Stimulated activated effector memory CD8-positive, alpha-beta T cell treated with anti-CD3 and anti-CD28 coated beads, Interleukin-12 subunit alpha, Interleukin-12 subunit beta, amount 100 ng/mL, for 72 hours (primary cell): ENCODE data around the gene NTRK2.

Source experiments
- ATAC-seq: fragments of 150-1000 bp; cut with Tn5 transposase; 2 replicates; pipeline ENCODE4 v1.10.0; 2021
- DNase-seq, 2 donors: peaks; one replicate each; pipeline ENCODE4 v3.0.0; 2021 to 2022; ENCODE audit warnings: low spot score in 2 of 2
- H3K27ac Mint-ChIP-seq: one replicate; pipeline ENCODE4 v1.8.0; 2022; ENCODE audit warnings: mild to moderate bottlenecking, mixed read lengths
- H3K36me3 Mint-ChIP-seq: one replicate; pipeline ENCODE4 v1.8.0; 2022; ENCODE audit warnings: mild to moderate bottlenecking, mixed read lengths
- H3K4me1 Mint-ChIP-seq: one replicate; pipeline ENCODE4 v1.8.0; 2022; ENCODE audit warnings: mixed read lengths
- H3K4me3 Mint-ChIP-seq: one replicate; pipeline ENCODE4 v1.8.0; 2022; ENCODE audit warnings: mild to moderate bottlenecking, mixed read lengths
- H3K9me3 Mint-ChIP-seq: one replicate; pipeline ENCODE4 v1.8.0; 2022; ENCODE audit warnings: mixed read lengths

Gene NTRK2

GRCh38 chr9:84969736-84970135 is 300.2 kb downstream of the NTRK2 start:
- Mint-ChIP-seq H3K4me1 (no peaks in the 10 kb centered on the region), H3K9me3 (no peaks in the 10 kb centered on the region), H3K4me3 (no peak overlapping the region), H3K27ac (no peak overlapping the region), H3K36me3 (no peaks in the 10 kb centered on the region)
- no peak for ATAC-seq
- DNase-seq = no peak

GRCh38 chr9:84970432-84970831 is 300.9 kb downstream of the NTRK2 start:
- Mint-ChIP-seq H3K4me3 (no peak overlapping the region), H3K4me1 (no peaks in the 10 kb centered on the region), H3K27ac (no peak overlapping the region), H3K36me3 (no peaks in the 10 kb centered on the region), H3K9me3 (no peaks in the 10 kb centered on the region)
- DNase-seq (no peak), ATAC-seq (no peak)

GRCh38 chr9:84971571-84971970 is 302.0 kb downstream of the NTRK2 start:
- H3K4me3 Mint-ChIP-seq = no peak overlapping the region
- no peak for ATAC-seq
- no peaks in the 10 kb centered on the region for H3K36me3 Mint-ChIP-seq
- DNase-seq = no peak
- no peak overlapping the region for H3K27ac Mint-ChIP-seq
- H3K4me1 Mint-ChIP-seq = no peaks in the 10 kb centered on the region
- no peaks in the 10 kb centered on the region for H3K9me3 Mint-ChIP-seq

GRCh38 chr9:84974258-84974657 is 304.7 kb downstream of the NTRK2 start:
- Mint-ChIP-seq H3K4me3 (no peak overlapping the region), H3K4me1 (no peaks in the 10 kb centered on the region), H3K27ac (no peak overlapping the region), H3K36me3 (no peaks in the 10 kb centered on the region), H3K9me3 (no peaks in the 10 kb centered on the region)
- ATAC-seq (no peak), DNase-seq (no peak)

- no peaks in the 10 kb centered on the region for H3K4me1 Mint-ChIP-seq
- H3K27ac Mint-ChIP-seq = no peak overlapping the region
- no peaks in the 10 kb centered on the region for H3K36me3 Mint-ChIP-seq
- ATAC-seq = no peak
- H3K4me3 Mint-ChIP-seq = no peak overlapping the region
- no peak for DNase-seq
- no peaks in the 10 kb centered on the region for H3K9me3 Mint-ChIP-seq
Observed at GRCh38 chr9:84974855-84975254, 305.3 kb downstream of the NTRK2 start.

- Mint-ChIP-seq H3K4me1 (no peaks in the 10 kb centered on the region), H3K9me3 (no peaks in the 10 kb centered on the region), H3K36me3 (no peaks in the 10 kb centered on the region), H3K4me3 (no peak overlapping the region), H3K27ac (no peak overlapping the region)
- DNase-seq (no peak), ATAC-seq (no peak)
Observed at GRCh38 chr9:84975926-84976325, 306.4 kb downstream of the NTRK2 start.

- Mint-ChIP-seq H3K27ac (no peak overlapping the region), H3K9me3 (no peaks in the 10 kb centered on the region), H3K36me3 (no peaks in the 10 kb centered on the region), H3K4me1 (no peaks in the 10 kb centered on the region), H3K4me3 (no peak overlapping the region)
- ATAC-seq (no peak), DNase-seq (no peak)
Observed at GRCh38 chr9:84978661-84979060, 309.1 kb downstream of the NTRK2 start.

GRCh38 chr9:84983749-84984148 is 314.2 kb downstream of the NTRK2 start:
- DNase-seq (no peak), ATAC-seq (no peak)
- Mint-ChIP-seq H3K4me3 (no peak overlapping the region), H3K27ac (no peak overlapping the region), H3K4me1 (no peaks in the 10 kb centered on the region), H3K36me3 (no peaks in the 10 kb centered on the region), H3K9me3 (no peaks in the 10 kb centered on the region)

GRCh38 chr9:84988621-84989020 is 319.1 kb downstream of the NTRK2 start:
- H3K9me3 Mint-ChIP-seq = no peaks in the 10 kb centered on the region
- H3K27ac Mint-ChIP-seq = no peak overlapping the region
- DNase-seq (no peak), ATAC-seq (no peak)
- H3K4me3 Mint-ChIP-seq = no peak overlapping the region
- no peaks in the 10 kb centered on the region for H3K36me3 Mint-ChIP-seq
- no peaks in the 10 kb centered on the region for H3K4me1 Mint-ChIP-seq

- no peak for DNase-seq
- no peak for ATAC-seq
Observed at GRCh38 chr9:84990416-84990815, 320.9 kb downstream of the NTRK2 start.

GRCh38 chr9:84990850-84991513 is 321.5 kb downstream of the NTRK2 start:
- no peaks in the 10 kb centered on the region for H3K9me3 Mint-ChIP-seq
- ATAC-seq (no peak), DNase-seq (no peak)
- no peaks in the 10 kb centered on the region for H3K4me1 Mint-ChIP-seq
- H3K36me3 Mint-ChIP-seq = no peaks in the 10 kb centered on the region
- no peak overlapping the region for H3K27ac Mint-ChIP-seq
- H3K4me3 Mint-ChIP-seq = no peak overlapping the region

More at GRCh38 chr9:84990416-84990815, 320.9 kb downstream of the NTRK2 start:
- Mint-ChIP-seq H3K27ac (no peak overlapping the region), H3K4me1 (no peaks in the 10 kb centered on the region), H3K9me3 (no peaks in the 10 kb centered on the region), H3K4me3 (no peak overlapping the region), H3K36me3 (no peaks in the 10 kb centered on the region)

GRCh38 chr9:84991514-84991870 is 322.0 kb downstream of the NTRK2 start:
- Mint-ChIP-seq H3K4me3 (no peak overlapping the region), H3K36me3 (no peaks in the 10 kb centered on the region), H3K9me3 (no peaks in the 10 kb centered on the region), H3K27ac (no peak overlapping the region), H3K4me1 (no peaks in the 10 kb centered on the region)
- ATAC-seq (no peak), DNase-seq (no peak)

GRCh38 chr9:84992381-84992780 is 322.9 kb downstream of the NTRK2 start:
- ATAC-seq = no peak
- Mint-ChIP-seq H3K36me3 (no peaks in the 10 kb centered on the region), H3K27ac (no peak overlapping the region), H3K4me1 (no peaks in the 10 kb centered on the region), H3K4me3 (no peak overlapping the region), H3K9me3 (no peaks in the 10 kb centered on the region)
- no peak for DNase-seq

GRCh38 chr9:84993105-84993504 is 323.6 kb downstream of the NTRK2 start:
- H3K9me3 Mint-ChIP-seq = no peaks in the 10 kb centered on the region
- H3K27ac Mint-ChIP-seq = no peak overlapping the region
- H3K4me1 Mint-ChIP-seq = no peaks in the 10 kb centered on the region
- H3K4me3 Mint-ChIP-seq = no peak overlapping the region
- DNase-seq = no peak
- no peak for ATAC-seq
- no peaks in the 10 kb centered on the region for H3K36me3 Mint-ChIP-seq

- Mint-ChIP-seq H3K27ac (no peak overlapping the region), H3K4me1 (no peaks in the 10 kb centered on the region), H3K4me3 (no peak overlapping the region), H3K36me3 (no peaks in the 10 kb centered on the region), H3K9me3 (no peaks in the 10 kb centered on the region)
- DNase-seq = no peak
- no peak for ATAC-seq
Observed at GRCh38 chr9:84996029-84996428, 326.5 kb downstream of the NTRK2 start.

GRCh38 chr9:84996716-84997115 is 327.2 kb downstream of the NTRK2 start:
- ATAC-seq (no peak), DNase-seq (no peak)
- Mint-ChIP-seq H3K9me3 (no peaks in the 10 kb centered on the region), H3K36me3 (no peaks in the 10 kb centered on the region), H3K4me1 (no peaks in the 10 kb centered on the region), H3K27ac (no peak overlapping the region), H3K4me3 (no peak overlapping the region)

- no peaks in the 10 kb centered on the region for H3K9me3 Mint-ChIP-seq
- no peaks in the 10 kb centered on the region for H3K4me1 Mint-ChIP-seq
- ATAC-seq (peak; percentile 24), DNase-seq (no peak)
- H3K27ac Mint-ChIP-seq = no peak overlapping the region
- H3K36me3 Mint-ChIP-seq = no peaks in the 10 kb centered on the region
- H3K4me3 Mint-ChIP-seq = no peak overlapping the region
Observed at GRCh38 chr9:84997472-84997871, 327.9 kb downstream of the NTRK2 start.
